HepG2 (cell line): ENCODE data around the gene ATG13. TPM values are rescaled to one million over a fixed set of nuclear protein-coding genes. Genes with fewer than 3 reads are reported as not detected.

Source experiments
- ATAD3A ChIP-seq: sonication (generic); formaldehyde crosslinking; IDR thresholded peaks from 2 replicates; pipeline ENCODE4 v1.4.0; 2020; ENCODE audit warnings: missing genetic modification reagents
- CEBPG ChIP-seq: IDR thresholded peaks from 2 replicates; pipeline ENCODE4 v1.6.1; 2016
- CENPX ChIP-seq: sonication (generic); formaldehyde crosslinking; IDR thresholded peaks from 2 replicates; pipeline ENCODE4 v1.9.0; 2021; ENCODE audit warnings: mild to moderate bottlenecking, missing genetic modification reagents, moderate library complexity
- CREM ChIP-seq, 2 experiments: sonication (generic) in 1 of 2; formaldehyde crosslinking in 1 of 2; IDR thresholded peaks; 2 replicates each; pipeline versions ENCODE4 v1.4.0 to v1.6.1; 2016 to 2020; ENCODE audit warnings: antibody characterized with exemption in 1 of 2, mild to moderate bottlenecking in 1 of 2, missing genetic modification reagents in 1 of 2
- EED ChIP-seq: sonication (generic); formaldehyde crosslinking; IDR thresholded peaks from 2 replicates; pipeline ENCODE4 v1.5.0; 2020; ENCODE audit warnings: mild to moderate bottlenecking, missing genetic modification reagents
- GFI1 ChIP-seq: sonication (generic); formaldehyde crosslinking; IDR thresholded peaks from 2 replicates; pipeline ENCODE4 v1.5.0; 2020; ENCODE audit warnings: missing genetic modification reagents, mild to moderate bottlenecking, borderline replicate concordance
- HNF4A ChIP-seq: sonication (generic); formaldehyde crosslinking; IDR thresholded peaks from 2 replicates; pipeline ENCODE4 v1.4.0; 2020; ENCODE audit warnings: missing genetic modification reagents
- KLF6 ChIP-seq: IDR thresholded peaks from 2 replicates; pipeline ENCODE4 v1.8.0; 2016; ENCODE audit warnings: missing biosample characterization, missing genetic modification reagents
- NCOR1 ChIP-seq: fragments of 200-600 bp; sonication (generic); IDR thresholded peaks from 2 replicates; pipeline ENCODE4 v1.7.0; 2017; ENCODE audit warnings: antibody characterized with exemption, low read length, borderline replicate concordance
- RCOR2 ChIP-seq: IDR thresholded peaks from 2 replicates; pipeline ENCODE4 v1.6.1; 2016; ENCODE audit warnings: missing biosample characterization, missing genetic modification reagents
- RXRB ChIP-seq: IDR thresholded peaks from 2 replicates; pipeline ENCODE4 v1.6.1; 2016; ENCODE audit warnings: borderline replicate concordance, missing genetic modification reagents, missing compliant biosample characterization
- ZNF331 ChIP-seq: sonication (generic); formaldehyde crosslinking; IDR thresholded peaks from 2 replicates; pipeline ENCODE4 v1.4.0; 2020; ENCODE audit warnings: missing genetic modification reagents
- ZNF891 ChIP-seq: sonication (generic); formaldehyde crosslinking; IDR thresholded peaks from 2 replicates; pipeline ENCODE4 v1.5.0; 2020; ENCODE audit warnings: mild to moderate bottlenecking, missing genetic modification reagents
- polyA plus RNA-seq, 8 experiments: library from polyadenylated mRNA; depleted of rRNA in 3 of 8; stranded (reverse) in 7 of 8; unstranded in 1 of 8; fragments of >200 nt; fragmentation: Illumina TruSeq in 4 of 8; extraction: Trizol in 4 of 8; gene quantifications; 2 replicates each; pipeline versions ENCODE4 v1.2.1 to v1.2.3, GENCODE V29; 2011 to 2016; ENCODE audit warnings: low read depth in 4 of 8, missing spikeins in 1 of 8, mixed read lengths in 1 of 8; ENCODE audit not compliant: insufficient read depth in 1 of 8
- total RNA-seq, 5 experiments: library from RNA; depleted of rRNA; stranded (reverse); fragments of >200 nt; fragmentation: Illumina TruSeq; extraction: Trizol; gene quantifications; 2 replicates each; pipeline ENCODE4 v1.2.3, GENCODE V29; 2016; ENCODE audit warnings: low read depth in 1 of 5
- TF ChIP-seq, protein P1 (sequence below): sonication (generic); formaldehyde crosslinking; IDR thresholded peaks from 2 replicates; pipeline ENCODE4 v1.5.1; 2020; ENCODE audit warnings: mild to moderate bottlenecking, missing genetic modification reagents, borderline replicate concordance
- TF ChIP-seq, protein P2 (sequence below): sonication (generic); IDR thresholded peaks from 2 replicates; pipeline ENCODE4 v1.6.1; 2016; ENCODE audit warnings: low read depth, borderline replicate concordance
- TF ChIP-seq, protein P3 (sequence below): IDR thresholded peaks from 2 replicates; pipeline ENCODE4 v1.4.0; 2020; ENCODE audit warnings: mild to moderate bottlenecking, missing genetic modification reagents
- TF ChIP-seq, protein P4 (sequence below): IDR thresholded peaks from 2 replicates; pipeline ENCODE4 v1.6.1; 2016

ATG13 gene
- total and polyA plus RNA-seq, 2 of the 13 experiments (the other 11 are each of a cell fraction or from before 2014, with no cell fraction given) = 55.0 to 77.3 TPM

DNA sequence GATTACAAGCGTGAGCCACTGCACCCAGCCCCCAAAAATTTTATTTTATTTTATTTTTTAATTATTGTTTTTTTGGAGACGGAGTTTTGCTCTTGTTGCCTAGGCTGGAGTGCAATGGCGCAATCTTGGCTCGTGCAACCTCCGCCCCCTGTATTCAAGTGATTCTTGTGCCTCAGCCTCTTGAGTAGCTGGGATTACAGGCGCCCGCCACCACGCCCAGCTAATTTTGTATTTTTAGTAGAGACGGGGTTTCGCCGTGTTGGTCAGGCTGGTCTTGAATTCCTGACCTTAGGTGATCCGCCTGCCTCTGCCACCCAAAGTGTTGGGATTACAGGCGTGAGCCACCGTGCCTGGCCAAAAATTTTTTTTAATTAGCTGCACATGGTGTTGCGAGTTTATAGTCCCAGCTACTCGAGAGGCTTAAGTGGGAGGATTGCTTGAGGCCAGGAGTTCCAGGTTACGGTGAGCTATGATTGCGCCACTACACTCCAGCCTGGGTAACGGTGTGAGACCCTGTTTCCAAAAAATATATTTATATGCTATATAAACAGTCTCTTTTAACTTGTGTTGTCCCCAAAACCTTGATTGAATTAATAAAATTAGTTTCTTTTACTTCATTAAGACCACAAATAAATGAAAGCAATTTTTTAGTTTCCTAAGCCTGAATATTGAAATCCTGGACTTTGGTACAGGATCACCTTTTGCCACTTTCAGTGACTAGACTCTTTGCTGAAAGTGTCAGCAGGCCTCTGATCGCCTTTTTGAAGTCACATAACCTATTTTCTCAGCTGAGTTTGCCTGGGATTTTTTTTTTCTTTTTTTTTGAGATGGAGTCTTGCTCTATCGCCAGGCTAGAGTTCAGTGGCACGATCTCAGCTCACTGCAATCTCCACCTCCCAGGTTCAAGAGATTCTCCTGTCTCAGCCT is 16.2 kb downstream of the ATG13 start (continued):
- TF ChIP-seq, protein P1, sequence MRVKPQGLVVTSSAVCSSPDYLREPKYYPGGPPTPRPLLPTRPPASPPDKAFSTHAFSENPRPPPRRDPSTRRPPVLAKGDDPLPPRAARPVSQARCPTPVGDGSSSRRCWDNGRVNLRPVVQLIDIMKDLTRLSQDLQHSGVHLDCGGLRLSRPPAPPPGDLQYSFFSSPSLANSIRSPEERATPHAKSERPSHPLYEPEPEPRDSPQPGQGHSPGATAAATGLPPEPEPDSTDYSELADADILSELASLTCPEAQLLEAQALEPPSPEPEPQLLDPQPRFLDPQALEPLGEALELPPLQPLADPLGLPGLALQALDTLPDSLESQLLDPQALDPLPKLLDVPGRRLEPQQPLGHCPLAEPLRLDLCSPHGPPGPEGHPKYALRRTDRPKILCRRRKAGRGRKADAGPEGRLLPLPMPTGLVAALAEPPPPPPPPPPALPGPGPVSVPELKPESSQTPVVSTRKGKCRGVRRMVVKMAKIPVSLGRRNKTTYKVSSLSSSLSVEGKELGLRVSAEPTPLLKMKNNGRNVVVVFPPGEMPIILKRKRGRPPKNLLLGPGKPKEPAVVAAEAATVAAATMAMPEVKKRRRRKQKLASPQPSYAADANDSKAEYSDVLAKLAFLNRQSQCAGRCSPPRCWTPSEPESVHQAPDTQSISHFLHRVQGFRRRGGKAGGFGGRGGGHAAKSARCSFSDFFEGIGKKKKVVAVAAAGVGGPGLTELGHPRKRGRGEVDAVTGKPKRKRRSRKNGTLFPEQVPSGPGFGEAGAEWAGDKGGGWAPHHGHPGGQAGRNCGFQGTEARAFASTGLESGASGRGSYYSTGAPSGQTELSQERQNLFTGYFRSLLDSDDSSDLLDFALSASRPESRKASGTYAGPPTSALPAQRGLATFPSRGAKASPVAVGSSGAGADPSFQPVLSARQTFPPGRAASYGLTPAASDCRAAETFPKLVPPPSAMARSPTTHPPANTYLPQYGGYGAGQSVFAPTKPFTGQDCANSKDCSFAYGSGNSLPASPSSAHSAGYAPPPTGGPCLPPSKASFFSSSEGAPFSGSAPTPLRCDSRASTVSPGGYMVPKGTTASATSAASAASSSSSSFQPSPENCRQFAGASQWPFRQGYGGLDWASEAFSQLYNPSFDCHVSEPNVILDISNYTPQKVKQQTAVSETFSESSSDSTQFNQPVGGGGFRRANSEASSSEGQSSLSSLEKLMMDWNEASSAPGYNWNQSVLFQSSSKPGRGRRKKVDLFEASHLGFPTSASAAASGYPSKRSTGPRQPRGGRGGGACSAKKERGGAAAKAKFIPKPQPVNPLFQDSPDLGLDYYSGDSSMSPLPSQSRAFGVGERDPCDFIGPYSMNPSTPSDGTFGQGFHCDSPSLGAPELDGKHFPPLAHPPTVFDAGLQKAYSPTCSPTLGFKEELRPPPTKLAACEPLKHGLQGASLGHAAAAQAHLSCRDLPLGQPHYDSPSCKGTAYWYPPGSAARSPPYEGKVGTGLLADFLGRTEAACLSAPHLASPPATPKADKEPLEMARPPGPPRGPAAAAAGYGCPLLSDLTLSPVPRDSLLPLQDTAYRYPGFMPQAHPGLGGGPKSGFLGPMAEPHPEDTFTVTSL (CRISPR knock-in tag) = peak; percentile 47; the same call in 1 of the 2 replicates
- TF ChIP-seq, protein P2, sequence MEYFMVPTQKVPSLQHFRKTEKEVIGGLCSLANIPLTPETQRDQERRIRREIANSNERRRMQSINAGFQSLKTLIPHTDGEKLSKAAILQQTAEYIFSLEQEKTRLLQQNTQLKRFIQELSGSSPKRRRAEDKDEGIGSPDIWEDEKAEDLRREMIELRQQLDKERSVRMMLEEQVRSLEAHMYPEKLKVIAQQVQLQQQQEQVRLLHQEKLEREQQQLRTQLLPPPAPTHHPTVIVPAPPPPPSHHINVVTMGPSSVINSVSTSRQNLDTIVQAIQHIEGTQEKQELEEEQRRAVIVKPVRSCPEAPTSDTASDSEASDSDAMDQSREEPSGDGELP = peak; percentile 86
- TF ChIP-seq CREM (IDR thresholded peaks at IDR 0.05) (peak; percentile 44; the same call in 1 of the 2 replicates), CREM (CRISPR knock-in tag; IDR thresholded peaks at IDR 0.05) (no peak), EED (CRISPR knock-in tag) (no peak), ZNF331 (CRISPR knock-in tag) (no peak), RXRB (CRISPR knock-in tag) (0 out of 2 replicates have a peak, but pooled peaks have one; percentile 21), RCOR2 (CRISPR knock-in tag) (no peak), CEBPG (0 out of 2 replicates have a peak, but pooled peaks have one; percentile 19), NCOR1 (peak; percentile 76), HNF4A (CRISPR knock-in tag) (peak; percentile 59; the same call in 1 of the 2 replicates), CENPX (CRISPR knock-in tag) (no peak), ZNF891 (CRISPR knock-in tag) (no peak), KLF6 (CRISPR knock-in tag) (no peak), ATAD3A (CRISPR knock-in tag) (no peak), GFI1 (CRISPR knock-in tag) (0 out of 2 replicates have a peak, but pooled peaks have one; percentile 15)
- TF ChIP-seq, protein P3, sequence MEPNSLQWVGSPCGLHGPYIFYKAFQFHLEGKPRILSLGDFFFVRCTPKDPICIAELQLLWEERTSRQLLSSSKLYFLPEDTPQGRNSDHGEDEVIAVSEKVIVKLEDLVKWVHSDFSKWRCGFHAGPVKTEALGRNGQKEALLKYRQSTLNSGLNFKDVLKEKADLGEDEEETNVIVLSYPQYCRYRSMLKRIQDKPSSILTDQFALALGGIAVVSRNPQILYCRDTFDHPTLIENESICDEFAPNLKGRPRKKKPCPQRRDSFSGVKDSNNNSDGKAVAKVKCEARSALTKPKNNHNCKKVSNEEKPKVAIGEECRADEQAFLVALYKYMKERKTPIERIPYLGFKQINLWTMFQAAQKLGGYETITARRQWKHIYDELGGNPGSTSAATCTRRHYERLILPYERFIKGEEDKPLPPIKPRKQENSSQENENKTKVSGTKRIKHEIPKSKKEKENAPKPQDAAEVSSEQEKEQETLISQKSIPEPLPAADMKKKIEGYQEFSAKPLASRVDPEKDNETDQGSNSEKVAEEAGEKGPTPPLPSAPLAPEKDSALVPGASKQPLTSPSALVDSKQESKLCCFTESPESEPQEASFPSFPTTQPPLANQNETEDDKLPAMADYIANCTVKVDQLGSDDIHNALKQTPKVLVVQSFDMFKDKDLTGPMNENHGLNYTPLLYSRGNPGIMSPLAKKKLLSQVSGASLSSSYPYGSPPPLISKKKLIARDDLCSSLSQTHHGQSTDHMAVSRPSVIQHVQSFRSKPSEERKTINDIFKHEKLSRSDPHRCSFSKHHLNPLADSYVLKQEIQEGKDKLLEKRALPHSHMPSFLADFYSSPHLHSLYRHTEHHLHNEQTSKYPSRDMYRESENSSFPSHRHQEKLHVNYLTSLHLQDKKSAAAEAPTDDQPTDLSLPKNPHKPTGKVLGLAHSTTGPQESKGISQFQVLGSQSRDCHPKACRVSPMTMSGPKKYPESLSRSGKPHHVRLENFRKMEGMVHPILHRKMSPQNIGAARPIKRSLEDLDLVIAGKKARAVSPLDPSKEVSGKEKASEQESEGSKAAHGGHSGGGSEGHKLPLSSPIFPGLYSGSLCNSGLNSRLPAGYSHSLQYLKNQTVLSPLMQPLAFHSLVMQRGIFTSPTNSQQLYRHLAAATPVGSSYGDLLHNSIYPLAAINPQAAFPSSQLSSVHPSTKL (CRISPR knock-in tag) = 0 out of 2 replicates have a peak, but pooled peaks have one; percentile 15
- TF ChIP-seq, protein P4, sequence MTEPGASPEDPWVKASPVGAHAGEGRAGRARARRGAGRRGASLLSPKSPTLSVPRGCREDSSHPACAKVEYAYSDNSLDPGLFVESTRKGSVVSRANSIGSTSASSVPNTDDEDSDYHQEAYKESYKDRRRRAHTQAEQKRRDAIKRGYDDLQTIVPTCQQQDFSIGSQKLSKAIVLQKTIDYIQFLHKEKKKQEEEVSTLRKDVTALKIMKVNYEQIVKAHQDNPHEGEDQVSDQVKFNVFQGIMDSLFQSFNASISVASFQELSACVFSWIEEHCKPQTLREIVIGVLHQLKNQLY (CRISPR knock-in tag) = no peak
